Measurements from ENCODE around the gene DCAF11.

DNA sequence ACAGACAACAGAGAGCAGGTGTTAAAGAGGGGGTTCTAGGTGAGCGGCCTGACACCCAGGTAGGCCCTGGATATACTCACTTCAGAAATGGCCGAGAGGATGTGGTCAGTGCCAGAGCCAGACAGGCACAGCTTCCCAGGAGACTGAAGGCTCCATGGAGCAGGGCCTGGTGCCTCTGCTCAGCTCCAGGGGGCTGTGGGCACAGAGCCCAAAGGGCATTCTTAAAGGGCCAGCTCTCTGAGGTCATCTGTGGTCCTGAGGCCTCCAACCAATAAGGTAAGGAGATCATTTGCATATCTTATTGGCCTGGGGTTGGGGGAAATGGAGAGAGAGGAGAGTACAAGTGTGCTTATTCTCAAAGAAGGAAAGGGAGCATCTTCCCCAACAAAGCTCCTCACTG, 30.1 kb upstream of the DCAF11 start:
- TF ChIP-seq, protein P1, sequence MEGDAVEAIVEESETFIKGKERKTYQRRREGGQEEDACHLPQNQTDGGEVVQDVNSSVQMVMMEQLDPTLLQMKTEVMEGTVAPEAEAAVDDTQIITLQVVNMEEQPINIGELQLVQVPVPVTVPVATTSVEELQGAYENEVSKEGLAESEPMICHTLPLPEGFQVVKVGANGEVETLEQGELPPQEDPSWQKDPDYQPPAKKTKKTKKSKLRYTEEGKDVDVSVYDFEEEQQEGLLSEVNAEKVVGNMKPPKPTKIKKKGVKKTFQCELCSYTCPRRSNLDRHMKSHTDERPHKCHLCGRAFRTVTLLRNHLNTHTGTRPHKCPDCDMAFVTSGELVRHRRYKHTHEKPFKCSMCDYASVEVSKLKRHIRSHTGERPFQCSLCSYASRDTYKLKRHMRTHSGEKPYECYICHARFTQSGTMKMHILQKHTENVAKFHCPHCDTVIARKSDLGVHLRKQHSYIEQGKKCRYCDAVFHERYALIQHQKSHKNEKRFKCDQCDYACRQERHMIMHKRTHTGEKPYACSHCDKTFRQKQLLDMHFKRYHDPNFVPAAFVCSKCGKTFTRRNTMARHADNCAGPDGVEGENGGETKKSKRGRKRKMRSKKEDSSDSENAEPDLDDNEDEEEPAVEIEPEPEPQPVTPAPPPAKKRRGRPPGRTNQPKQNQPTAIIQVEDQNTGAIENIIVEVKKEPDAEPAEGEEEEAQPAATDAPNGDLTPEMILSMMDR (IDR thresholded peaks at IDR 0.05) = no peak
- TF ChIP-seq EZH2phosphoT487 (IDR thresholded peaks at IDR 0.05) = no peak

All from neural progenitor cell (in vitro differentiated cells).